GM19467 (cell line): Measurements from ENCODE around the gene CNOT11.
"Not testable (repeated sequence)": the region's sequence is repeated elsewhere in the genome, so short reads cannot be mapped to it uniquely, and the experiment has no call there.

Experiments
- ATAC-seq: cut with Tn5 transposase; IDR thresholded peaks from one replicate; pipeline ENCODE4 v1.9.1; 2021; ENCODE audit warnings: mild to moderate bottlenecking, moderate library complexity; ENCODE audit not compliant: unreplicated experiment

Gene CNOT11

DNA sequence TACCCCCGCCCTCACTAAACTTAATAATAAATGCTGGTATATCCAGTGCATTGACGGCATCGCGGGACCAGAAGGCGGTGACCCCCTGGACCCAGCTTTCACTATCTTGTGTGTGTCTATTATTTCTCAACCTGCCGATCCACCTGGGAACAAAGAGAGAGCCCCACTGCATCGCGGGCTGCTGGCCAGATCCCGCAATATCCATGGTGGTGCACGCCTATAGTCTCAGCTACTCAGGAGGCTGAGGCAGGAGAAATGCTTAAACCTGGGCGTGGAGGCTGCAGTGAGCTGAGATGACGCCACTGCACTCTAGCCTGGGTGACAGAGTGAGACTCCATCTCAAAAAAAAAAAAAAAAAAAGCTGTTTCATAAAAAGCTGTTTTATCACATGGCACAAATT is 7.8 kb upstream of the CNOT11 start:
- not testable (repeated sequence) for ATAC-seq

DNA sequence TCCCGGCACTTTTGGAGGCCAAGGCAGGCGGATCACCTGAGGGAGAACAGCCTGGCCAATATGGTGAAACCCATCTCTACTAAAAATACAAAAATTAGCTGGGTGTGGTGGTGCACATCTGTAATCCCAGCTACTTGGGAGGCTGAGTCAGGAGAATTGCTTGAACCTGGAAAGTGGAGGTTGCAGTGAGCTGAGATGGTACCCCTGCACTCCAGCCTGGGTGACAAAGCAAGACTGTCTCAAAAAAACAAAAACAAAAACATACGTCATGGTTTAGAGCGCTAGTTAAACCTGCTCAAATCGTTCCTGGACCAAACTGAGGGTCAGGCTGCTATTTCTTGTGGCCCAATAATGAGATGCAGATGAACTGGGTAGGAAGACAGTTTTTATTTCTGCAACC is 7.2 kb upstream of the CNOT11 start:
- ATAC-seq, result not testable (repeated sequence)

DNA sequence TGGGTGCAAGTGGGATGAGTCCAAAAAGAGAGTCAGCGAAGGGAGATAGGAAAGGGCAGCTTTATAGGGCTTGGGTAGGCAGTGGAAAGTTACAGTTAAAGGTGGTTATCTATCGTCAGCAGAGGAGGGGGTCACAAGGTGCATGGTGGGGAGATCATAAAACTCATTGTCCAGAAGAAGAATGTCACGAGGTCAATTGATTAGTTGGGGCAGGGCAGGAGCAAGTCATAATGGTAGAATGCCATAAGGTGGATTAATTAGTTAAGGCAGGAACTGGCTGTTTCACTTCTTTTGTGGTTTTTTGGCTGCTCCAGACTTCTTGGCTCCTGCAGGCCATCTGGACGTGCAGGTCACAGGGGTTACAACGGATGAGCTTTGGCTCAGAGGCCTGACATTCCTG is 3.9 kb upstream of the CNOT11 start:
- not testable (repeated sequence) for ATAC-seq

DNA sequence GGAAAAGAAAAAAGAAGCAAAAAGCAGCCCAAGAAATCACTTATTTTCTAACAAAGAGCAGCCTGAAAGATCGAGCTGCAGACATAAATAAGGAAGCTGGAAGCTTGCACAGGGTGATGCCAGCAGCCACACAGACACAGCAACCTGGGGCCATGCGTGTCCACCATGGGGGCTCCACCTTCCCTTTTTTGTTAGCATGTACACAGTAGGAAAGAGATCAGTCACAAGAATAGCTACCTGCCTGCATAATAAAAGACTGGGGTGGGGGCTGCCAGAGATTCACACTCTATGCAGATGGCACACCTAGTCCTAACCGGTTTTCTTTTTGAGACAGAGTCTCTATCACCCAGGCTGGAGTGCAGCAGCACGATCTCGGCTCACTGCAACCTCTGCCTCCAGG is 2.9 kb upstream of the CNOT11 start:
- ATAC-seq, result no peak

DNA sequence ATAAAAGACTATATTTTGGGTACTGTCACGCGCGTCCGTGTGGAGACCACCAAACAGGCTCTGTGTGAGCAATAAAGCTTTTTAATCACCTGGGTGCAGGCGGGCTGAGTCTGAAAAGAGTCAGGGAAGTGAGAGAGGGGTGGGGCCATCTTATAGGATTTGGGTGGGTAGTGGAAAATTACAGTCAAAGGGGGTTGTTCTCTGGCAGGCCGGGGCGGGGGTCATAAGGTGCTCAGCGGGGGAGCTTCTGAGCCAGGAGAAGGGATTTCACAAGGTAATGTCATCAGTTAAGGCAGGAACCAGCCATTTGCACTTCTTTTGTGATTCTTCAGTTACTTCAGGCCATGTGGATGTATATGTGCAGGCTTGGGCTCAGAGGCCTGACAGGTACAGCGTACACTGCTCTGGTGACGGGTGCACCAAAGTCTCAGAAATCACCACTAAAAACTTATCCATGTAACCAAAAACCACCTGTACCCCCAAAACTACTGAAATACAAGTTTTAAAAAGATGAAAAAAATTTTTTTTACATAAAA is 1.4 kb upstream of the CNOT11 start:
- not testable (repeated sequence) for ATAC-seq

DNA sequence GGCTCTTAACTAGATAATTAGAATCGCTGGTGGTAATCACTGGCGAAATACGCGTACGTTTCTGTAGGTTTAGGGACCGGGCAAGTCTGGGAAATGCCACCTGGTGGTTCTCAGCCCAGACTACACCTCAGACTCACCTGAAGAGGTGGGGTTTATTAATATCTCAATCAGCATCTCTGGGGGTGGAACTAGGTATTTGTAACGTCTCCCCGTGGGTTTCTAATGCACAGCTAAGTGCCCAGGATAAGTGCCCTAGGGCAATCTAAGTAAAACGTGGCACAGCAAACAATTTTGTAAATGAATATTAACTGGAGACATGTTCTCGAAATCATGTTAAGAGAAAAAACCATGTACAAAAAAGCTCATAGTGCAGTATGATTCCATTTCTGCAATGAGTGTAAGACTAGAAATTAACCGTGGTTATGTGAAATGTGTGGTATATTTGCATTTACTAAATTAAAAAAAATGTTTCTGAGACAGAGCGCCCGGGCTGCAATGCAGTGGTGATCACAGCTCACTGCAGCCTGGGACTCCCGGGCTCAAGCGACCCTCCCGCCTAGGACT is 760 bp upstream of the CNOT11 start:
- peak; percentile 44 for ATAC-seq

DNA sequence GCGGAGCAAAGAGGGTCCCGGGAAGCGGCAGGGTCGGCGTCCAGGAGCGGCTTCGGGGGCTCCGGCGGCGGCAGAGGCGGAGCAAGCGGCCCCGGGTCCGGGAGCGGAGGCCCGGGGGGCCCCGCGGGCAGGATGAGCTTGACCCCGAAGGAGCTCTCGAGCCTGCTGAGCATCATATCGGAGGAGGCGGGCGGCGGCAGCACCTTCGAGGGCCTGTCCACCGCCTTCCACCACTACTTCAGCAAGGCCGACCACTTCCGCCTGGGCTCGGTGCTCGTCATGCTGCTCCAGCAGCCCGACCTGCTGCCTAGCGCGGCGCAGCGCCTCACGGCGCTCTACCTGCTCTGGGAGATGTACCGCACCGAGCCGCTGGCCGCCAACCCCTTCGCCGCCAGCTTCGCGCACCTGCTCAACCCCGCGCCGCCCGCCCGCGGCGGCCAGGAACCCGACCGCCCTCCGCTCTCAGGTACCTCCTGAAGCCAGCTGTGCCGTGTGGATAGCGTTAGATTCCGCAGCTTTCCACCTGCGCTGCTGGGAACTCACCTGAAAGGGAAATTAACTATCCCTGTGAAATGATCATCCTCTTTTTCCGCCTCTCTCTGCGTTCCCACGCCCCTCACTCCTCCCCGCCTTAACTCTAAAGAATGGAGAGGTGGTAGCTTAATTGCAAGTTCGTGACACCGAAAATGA is 472 bp downstream of the CNOT11 start:
- peak; percentile 51 for ATAC-seq

DNA sequence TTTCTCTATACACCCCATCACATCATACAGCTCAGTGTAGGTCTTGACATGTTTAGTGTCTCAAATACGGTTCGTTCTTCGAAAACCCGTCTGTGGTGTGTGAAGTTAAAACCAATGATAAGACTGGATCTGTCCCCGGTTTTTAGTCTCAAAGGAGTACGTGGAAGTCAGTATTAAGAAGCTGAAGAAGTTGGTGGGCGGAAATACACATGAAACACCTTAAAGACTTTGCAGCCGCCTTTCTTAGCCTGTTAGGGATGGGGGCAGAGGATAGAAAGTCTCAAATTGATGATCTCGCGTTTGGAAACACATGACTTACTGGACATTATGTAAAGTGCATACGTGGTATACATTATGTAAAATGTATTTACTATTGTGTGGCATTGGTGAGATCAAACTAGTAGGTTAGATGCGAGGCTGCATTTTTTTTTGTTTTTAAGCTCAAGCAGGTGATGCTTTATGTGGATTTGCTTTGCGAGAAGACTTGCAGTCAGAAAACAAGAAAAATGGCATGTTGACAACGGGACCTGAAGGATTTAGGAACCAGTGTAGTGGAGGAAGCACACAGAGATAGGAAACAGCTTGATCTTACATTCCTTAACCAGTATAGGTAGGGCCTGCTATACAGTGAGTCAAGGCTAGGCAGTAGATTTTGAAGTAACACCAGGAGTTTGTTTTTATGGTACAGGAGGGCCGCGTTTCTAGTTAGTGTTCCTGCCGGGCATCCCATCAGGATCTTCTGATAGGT is 1.2 kb downstream of the CNOT11 start:
- no peak for ATAC-seq

DNA sequence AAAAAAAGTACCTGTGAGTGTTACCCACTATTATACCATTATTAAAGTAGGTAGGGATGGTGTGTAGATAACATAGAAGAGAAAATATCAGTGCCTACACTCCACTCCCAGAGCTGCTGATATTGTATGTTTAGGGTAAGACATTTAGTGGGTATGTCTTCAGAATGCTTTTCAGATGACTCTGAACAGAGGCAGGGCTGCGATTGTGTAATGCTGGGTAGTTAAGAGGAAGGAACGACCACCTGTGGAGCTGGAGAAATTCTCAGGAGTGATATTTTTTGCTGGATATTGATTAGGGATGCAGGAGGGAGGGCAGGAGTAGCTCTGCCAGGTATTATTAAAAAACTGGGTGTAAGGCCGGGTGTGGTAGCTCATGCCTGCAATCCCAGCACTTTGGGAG is 2.8 kb downstream of the CNOT11 start:
- no peak for ATAC-seq

DNA sequence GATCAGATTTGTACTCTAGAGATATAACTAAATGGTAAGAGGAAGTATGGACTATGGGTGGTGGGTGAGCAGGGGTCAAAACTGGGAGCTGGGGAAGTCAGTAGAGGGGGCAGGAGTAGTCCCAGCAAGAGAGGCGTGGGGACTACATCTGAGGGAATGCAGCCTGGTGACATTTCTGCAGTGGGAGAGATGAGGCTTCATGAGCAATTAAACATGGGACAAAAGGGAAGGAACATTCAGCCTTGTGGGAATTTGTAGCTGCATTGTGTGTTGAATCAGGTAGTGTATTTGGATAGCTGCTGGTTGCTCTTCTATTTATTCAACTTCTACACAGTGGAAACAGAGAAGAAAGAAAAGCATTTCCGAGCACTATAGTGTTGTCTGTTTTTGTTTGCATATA is 3.6 kb downstream of the CNOT11 start:
- ATAC-seq, result no peak

DNA sequence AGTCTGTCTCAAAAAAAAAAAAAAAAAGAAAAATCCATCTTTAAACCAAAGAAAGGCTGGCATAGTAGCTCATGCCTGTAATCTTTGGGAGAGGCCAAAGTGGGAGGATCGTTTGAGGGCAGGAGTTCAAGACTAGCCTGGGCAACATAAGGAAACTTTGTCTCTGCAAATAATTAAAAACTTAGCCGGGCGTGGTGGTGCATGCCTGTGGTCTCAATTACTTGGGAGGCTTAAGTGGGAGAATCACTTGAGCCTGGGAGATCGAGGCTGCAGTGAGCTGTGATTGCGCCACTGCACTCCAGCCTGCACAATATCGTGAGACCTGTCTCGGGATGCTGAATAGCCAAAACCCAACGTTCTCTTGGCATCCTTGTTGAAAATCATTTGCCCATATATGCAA is 6.1 kb downstream of the CNOT11 start:
- ATAC-seq, result no peak

DNA sequence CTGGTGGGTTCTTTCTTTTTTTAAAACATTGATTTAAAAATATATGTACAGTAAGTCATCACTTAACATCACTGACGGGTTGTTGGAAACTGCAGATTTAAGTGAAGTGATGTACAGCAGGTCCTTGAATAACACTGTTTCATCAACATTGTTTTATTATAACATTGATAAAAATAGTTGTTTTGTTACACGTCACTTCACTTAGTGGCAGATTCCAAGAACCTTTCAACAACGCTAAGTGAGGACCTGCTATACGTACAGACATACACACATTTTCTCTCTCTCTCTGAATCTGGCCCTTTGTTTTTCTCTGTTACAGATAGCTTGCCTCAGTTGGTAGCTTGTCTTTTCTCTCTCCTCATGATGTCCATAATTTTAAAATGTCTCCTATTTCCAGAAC is 9.5 kb downstream of the CNOT11 start:
- no peak for ATAC-seq

DNA sequence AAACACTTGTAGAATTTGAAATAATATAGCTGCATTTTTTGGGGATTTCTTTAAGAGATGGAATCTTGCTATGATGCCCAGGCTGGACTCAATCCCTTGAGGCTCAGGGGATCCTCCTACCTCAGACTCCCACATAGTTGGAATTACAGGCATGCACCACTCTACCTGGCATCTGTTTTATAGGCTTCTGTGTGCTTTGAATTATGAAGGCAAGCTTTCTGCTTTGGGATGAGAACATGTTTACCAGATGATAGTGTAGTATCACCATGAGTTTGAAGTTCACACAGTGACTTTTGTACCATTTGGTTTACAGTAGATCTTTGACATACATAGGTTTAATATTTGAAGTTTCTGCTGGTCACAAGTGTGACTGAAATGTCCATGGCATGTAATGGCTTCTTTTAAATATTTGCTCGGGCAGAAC is 10.7 kb downstream of the CNOT11 start:
- no peak for ATAC-seq

DNA sequence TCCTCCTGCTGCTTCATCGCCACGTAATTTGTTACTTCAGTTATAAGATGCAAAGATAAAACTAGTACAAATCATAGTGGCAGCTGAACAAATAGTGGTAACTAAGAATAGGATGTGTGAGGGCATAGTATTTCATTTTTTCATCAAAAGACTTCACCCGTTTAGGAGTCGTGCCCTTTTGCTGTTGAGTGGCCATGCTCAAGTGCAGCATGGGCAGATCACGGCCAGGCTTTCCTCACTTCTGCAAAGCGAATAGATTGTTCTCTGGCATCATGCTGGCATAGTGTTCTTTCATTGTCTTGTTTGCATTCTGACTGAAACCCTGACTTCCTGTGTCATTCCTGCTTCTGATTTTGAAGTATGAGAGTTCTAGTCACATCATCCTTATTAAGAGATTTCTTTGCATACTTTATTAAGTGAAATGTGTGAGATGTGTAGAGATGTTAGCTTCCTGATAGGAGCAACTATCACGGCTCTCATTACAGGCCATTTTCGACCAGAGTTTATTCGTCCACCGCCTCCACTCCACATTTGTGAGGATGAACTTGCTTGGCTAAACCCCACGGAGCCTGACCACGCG is 11.8 kb downstream of the CNOT11 start:
- no peak for ATAC-seq

DNA sequence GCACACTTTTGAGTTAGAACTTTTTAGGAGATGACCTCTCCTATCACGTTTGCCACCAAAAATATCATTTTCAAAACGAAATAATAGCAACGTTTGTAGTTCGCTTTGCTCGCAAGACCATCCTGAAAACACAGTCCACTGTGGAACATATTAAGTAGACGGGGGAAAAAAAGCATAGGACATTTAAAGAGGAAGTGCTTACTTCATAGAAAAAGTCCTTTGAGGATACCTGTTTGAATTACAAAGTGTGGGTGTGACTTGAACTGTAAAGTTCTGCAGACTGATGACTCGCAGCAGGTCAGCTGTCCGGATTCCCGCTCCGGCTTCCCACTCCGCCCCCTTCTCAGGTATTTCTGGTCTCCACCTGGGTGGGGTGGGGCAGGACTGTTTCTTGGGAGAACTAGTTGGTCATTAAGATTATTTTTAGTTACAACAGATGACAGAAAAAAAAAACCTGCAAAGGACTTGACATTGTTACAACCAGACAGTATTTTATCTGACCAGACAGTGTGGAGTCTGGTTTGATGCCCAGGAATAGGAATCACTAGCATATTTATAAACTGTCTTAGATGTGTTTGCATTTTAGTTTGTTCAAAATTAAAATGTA is 13.3 kb downstream of the CNOT11 start:
- no peak for ATAC-seq

DNA sequence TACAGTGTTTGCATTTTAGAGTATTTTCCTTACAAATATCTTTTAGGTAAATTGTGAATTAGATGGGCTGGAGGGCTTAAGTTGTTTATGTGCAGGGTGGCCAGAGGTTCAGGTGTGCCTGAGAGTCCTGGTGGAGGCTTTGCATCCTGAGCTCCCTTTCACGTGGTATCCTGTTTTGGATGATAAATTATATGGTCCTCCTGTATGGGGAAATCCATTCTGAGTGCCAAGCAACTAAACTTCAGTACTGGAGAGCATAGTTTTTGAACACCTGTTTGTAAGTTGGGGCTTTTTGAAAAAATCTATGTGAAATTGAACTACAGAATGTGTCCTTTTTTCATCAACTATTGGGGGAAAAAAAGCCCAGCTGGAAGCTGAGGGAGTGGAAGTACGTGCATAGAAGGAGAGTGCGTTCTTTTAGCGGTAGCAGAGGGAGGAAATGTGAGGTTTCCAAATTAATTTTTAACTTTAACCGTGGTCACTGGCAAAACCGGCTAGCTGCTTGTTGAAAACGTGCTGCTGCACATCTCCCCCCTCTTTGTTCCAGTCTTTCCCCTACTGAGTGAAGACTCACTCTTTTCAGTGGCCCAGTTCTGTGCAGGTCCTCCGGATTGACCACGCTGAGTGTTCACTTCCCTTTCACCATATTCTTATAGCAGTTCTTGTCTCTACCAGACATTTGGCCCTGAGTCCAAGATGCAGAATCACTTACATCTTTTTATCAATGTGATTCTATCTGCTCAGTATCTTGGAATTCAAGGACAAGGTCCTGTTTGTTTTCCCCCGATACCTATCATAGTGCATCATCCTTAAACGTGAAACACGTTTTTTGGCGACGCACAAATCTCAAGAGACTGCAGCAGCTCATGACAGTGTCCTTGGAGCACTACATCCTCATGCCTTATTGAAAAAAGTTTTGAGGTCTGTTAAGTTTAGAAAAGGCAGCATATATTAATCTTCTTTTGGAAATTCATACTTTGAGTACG is 15.3 kb downstream of the CNOT11 start:
- ATAC-seq, result peak; percentile 74

DNA sequence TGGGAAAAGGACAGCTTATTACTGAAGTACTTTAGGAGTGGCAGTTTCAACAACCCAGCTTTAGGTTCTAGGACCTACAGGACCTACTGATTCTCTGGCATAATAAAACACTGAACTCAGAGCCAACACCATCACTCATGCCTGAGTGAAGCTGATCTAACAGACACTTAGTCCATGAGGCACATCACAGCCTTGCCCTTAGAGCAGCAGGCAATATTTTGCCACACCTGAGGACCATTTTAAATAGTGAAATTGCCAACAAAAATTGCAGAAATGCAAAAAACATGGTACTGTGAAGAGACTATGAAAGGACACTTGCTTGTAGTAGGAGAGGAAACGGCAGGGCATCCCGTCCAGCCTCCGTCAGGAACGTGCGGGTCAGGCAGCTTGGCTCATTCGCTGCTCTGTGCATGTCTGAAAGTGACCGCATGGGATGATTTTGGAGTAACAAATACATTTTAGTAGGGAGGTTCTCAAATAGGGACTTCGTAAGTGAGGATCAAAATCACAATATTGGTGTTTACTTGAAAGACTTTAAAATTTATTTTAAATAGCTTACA is 18.1 kb downstream of the CNOT11 start:
- ATAC-seq, result no peak

DNA sequence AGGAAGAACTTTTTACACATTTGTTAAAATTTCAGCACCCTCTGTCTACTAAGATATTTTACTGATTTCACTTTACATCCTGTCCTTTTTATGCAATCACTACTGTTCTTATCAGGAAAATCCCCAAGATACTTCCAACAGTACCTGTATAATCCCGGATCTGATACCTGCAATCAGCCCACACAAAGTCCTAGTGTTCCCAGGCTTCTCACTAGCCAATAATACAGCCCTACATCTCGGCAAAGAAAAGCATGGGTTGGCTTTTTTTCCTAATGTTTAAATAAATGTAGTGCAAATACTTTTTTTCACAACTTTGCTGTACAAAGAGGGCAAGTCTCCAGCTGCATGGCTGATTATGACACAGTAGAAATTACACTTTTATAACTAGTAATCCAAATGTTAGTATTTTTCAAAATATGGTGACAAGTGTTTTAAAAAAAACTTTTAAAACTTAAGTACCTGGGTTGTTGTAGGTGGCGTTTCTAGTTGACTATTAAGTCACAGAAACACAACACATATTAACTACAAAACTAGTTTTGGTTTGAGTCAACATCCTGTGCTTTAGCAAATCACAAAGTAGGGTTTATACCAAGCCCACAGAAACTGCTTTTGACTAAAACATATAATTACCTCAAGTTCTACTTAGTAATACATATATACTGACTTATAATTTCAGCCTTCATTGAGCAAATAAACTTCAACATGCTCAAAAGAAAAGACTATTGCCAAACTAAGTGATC is 19.5 kb downstream of the CNOT11 start:
- ATAC-seq, result peak; percentile 71

DNA sequence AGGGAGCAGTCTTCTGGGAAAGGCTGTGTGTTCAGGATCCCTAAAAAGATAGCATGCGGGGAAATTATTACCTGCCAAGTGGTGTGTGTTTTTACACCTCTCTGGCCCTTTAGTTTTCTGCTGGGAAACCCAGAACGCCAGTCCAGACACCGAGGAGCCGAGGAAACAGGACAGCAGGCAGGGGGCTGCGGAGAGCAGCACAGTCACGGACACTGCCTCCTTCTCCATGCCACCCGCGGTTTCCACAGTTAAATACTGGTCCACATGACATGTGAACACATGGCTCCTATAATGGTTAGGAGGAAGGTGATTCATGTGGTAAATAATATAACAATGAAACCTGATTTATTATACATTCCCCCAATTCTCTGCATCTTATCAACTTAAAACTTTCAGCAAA is 20.4 kb downstream of the CNOT11 start:
- no peak for ATAC-seq
